ENCODE measurements around the gene SLC2A1.

The SLC2A1 gene

GRCh38 chr1:42940851-42941639 is 17.6 kb downstream of the SLC2A1 start:
- no peak for DNase-seq

GRCh38 chr1:42938645-42939615 is 19.7 kb downstream of the SLC2A1 start:
- DNase-seq: no peak

DNA sequence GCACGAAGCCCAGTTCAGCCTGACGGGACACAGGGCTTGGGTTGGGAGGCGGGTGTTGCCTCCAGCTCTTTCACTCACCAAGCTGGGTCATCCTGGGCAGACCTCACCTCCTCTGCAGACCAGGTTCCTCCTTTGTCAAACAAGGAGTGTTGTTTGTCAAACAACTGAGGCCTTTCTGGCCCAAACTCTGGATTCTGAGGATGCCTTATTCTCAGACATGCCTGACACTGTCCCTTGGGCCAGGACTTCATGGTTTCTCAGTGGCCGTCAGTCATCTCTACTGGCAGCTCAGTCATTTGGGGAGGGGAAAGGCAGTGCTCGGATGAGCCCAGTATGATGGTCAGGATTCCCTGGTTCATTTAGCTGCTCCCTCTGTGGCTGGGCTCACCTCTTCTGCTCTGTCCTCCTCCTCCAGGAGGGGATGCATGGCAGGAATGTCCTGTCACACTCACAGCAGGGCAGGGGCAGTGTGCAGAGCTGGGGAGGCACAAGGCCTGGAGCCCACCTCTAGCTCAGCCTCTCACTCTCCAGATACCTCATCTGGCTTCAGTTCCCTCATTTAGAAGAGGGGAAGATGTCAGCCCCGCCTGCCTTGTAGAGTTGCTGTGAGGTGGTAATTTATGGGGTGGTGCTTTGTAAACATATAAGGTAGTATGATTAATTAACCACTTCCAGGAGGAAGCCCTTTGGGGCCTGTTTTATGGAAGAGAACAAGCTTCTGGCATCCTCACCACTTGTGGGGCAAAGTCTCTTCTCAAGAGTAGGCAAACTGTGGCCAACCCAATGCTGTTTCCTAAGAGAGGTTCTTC is 20.6 kb downstream of the SLC2A1 start:
- no peak for DNase-seq

GRCh38 chr1:42937141-42937696 is 21.4 kb downstream of the SLC2A1 start:
- no peak for DNase-seq

- DNase-seq: peak; percentile 37 to 47
Measured at GRCh38 chr1:42936309-42937078, 22.2 kb downstream of the SLC2A1 start.

GRCh38 chr1:42935971-42936308 is 22.7 kb downstream of the SLC2A1 start:
- no peak for DNase-seq

GRCh38 chr1:42935313-42935895 is 23.3 kb downstream of the SLC2A1 start:
- DNase-seq: no peak

DNA sequence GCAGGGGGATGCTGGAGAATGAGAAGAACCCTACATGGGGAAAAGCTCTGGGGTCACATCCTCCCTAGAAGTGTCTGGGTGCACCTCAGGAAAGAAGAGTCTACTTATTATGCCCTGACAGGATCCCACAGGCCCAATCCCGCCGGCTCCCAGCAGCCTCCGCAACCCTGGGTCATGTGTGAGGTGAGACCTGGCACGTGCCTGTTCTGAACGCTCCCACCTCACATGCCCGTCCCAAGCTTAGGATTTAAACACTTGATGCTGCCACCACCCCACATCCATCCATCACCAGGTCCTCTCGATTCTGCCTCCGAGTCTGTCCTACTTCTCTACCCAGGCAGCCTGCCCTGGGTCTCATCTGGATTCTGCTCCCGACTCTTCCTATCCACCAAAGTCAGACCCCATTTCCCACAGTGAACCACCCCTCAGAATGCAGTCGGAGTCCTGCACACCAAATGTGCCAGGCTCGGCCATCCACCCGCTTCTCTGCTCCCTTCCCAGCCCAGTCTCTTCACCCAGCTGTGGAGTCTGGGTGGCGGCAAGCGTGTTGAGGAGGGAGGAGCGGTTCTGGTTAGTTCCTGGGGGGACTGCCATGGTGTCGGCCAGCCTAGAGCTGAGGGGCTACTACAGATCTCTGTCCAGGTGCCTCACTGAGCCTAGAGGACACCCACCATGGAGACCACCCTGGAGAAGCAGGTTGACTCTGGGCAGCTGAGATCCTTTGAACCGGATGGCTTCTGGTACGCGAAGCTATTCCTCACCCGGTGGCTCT is 23.9 kb downstream of the SLC2A1 start:
- DNase-seq: no peak

DNA sequence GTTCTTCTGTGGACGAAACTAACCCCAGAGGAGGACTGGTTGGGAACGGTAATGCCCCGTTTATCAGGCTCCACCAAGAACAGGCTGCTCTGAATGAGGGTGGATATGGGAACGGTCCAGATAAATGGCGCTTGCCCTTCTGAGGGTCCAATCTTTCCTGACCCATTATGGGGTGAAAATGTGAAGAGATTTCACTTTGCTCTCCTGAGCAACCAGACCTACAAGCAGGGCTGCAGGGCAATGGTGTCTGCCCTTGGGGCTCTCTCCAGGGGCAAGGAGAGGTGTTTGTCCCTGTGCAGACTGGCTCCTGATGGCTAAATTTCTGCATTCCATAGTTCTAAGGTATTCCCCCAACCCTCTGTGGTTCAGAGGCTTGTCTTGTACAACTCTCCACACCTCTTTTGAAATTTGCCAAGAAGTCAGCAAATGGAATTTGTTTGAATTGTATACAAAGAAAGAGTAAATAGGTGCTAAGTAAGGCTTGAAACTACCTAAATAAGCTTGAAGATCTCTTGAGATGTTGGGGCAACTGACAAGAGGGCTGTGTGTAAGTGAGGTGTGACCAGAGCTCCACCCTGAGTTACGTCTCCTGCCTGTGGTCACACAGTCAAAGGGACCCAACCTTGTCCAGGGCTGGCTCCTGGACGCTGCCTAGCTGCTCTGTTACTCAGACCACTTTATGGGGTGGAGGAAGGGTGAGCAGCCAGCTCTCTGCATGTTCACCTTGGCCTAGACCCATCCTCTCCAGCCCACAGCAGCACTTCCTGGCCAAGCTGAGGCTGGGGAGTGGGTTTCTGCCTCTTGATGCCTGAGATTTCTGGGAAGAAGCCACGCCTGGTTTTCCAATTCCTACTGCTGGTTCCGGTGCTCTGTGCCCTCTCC is 24.8 kb downstream of the SLC2A1 start:
- DNase-seq: no peak

GRCh38 chr1:42933060-42933586 is 25.5 kb downstream of the SLC2A1 start:
- DNase-seq: no peak

- no peak for DNase-seq
Measured at GRCh38 chr1:42932442-42932941, 26.2 kb downstream of the SLC2A1 start.

- DNase-seq: peak; percentile 61 to 64
Measured at GRCh38 chr1:42931911-42932422, 26.7 kb downstream of the SLC2A1 start.

GRCh38 chr1:42931108-42931539 is 27.5 kb downstream of the SLC2A1 start:
- peak; percentile 47 to 48 for DNase-seq

DNA sequence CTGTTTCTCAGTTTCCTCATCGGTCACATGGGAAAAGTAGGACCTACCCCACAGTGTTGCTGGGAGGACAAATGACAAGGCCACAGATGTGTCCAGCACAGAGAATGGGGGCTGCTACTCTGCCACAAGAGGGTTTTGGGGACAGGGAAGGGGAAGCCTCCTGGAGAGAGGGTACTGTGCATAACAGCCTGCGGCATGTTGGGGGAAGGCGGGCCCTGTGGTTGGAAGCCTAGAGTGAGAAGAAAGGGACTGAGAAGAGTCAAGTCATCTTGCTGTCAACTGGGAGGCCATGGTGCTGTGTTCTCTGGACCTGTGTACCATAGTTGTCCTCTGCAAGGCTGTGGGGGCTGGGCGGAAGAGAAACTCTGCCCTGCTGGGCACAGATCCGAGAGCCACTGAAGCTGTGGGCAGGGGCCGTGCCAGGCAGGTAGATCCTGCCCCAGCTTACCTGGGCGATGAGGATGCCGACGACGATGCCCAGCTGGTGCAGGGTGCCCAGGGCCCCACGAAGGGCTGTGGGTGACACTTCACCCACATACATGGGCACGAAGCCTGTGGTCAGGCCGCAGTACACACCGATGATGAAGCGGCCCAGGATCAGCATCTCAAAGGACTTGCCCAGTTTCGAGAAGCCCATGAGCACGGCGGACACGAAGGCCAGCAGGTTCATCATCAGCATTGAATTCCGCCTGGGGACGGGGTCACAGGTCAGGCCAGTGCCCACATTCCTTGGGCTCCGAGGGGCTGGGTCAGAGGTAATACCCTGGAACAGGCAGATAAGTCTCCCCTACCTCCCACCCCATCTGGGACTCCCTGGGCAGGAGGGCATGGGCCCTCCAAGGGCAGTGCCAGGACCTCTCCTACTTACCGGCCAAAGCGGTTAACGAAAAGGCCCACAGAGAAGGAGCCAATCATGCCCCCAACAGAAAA is 28.2 kb downstream of the SLC2A1 start:
- no peak for DNase-seq

DNA sequence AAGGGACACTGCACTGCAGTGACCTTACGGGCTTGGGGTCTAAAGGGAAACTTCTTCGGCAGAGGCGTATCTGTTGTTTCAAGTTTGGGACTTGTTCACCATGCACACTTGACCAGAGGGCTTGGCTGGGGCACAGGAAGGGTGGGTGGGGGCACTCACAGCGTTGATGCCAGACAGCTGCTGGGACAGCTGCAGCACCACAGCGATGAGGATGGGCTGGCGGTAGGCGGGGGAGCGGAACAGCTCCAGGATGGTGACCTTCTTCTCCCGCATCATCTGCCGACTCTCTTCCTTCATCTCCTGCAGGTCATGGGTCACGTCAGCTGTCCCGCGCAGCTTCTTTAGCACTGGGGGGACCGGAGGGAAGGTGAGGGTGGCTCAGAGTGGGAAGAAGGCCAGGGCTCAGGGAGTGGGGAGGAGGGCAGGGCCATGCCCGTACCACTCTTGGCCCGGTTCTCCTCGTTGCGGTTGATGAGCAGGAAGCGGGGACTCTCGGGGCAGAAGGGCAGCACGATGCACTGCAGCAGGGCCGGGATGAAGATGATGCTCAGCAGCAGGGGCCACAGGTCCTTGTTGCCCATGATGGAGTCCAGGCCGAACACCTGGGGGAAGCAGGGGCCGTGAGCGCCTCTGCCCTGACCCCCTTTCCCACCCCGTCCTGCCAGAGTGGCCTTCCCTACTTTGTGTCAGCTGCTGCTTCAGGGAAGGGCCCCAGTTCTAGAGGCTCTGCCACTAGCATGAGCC is 29.1 kb downstream of the SLC2A1 start:
- DNase-seq: no peak

DNA sequence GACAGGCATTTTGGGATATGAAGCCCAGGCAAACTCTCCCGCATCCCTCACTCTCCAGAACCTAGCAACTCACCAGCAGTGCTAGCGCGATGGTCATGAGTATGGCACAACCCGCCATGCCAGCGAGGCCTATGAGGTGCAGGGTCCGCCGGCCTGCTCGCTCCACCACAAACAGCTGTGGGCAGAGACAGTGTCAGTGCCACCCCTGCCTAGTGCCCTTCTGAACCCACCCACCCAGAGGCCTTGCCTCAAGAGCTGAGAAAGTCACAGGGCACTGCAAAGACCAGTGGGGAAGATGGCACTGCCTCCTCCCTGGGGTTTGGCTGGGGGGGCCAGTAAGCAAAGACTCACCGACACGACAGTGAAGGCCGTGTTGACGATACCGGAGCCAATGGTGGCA is 29.8 kb downstream of the SLC2A1 start:
- no peak for DNase-seq

DNA sequence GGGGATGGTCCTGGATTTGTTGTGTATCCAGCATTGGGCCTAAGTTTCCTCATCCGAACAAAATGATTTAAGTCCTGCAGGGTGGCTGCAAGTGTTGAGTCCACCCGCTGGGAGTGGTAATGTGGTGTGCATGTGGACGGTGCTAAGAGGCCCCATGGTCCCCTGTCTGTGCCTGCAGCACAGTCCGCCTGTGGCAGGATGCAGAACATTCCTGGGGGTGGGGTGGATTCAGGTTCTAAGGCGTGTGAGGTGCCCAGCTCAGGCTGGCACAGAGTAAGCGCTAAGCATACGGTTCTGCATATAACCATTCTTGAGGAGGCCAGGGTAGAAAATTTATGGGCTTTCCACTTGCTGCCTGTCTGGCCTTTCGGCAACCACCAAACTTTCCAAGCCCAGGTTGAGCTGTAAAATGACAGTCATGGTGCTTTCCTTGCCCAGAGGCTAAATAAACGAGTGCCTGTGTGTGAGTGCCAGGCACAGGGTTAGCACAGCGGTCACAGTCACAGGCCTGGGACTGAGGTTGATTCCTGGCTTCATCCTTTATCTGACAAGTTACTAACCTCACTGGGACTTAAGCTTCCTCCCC is 30.7 kb downstream of the SLC2A1 start:
- no peak for DNase-seq

Data from activated CD4-positive, alpha-beta T cell treated with anti-CD3 and anti-CD28 coated beads for 4 hours (primary cell).